ENCODE data around the gene UNC119B.

The UNC119B gene

GRCh38 chr12:120688527-120689071, 21.7 kb upstream of the UNC119B start:
- no peak for DNase-seq

DNA sequence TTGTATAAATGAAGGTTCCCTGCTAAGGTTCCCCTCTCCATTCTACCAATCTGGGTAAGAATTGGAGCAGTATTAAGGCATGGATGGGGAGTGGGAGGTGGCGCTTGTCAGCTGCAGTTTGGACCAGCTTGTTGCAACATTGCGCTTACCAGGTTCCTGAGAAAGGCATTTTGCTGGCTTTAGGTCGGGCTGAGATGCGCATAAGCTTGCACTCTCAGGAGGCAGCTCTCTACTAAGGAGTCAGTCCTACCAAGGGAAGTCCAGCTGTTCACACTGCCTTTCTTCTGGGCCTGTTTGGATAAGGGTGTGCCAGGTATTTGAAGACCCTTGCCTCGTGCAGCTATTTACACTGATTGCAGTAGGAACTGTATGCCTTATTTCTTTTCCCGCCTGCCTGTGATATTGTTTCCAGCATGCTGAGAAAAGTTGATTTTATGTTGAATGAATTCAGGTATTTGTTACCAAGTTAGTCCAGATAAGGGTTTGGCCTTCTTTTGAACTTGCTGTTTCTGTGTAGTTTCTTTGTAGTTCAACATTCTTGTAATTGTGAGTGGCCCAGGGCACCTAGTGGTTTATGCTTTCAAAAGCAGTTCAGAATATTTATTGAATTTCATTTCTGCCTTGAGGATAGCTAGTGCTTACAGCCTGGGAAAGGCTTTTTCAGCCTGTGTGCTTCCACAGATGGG, 20.7 kb upstream of the UNC119B start:
- DNase-seq = no peak

GRCh38 chr12:120690083-120690450, 20.2 kb upstream of the UNC119B start:
- DNase-seq = no peak

GRCh38 chr12:120690978-120691377, 19.3 kb upstream of the UNC119B start:
- no peak for DNase-seq

DNA sequence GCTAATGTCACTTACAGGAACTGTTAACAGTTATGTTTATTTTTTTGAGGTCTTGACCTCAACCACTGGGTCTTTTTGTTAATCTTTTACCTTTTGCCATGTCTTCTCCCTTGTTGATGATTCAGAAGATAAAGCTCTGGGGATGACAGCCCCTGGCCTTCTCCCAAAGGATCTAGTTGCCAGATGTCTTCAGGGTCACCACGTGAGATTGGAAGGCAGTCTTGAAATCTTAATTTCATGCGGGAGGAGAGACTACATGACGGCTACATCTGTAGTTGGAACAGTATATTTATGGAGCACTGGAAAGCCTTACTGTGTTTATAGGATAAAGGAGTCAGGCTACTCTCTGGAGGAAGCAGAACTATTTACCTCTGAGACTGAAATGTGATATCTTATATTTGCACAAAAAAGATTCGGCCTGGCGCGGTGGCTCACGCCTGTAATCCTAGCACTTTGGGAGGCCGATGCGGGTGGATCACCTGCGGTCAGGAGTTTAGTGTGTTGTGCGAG, 17.7 kb upstream of the UNC119B start:
- DNase-seq = no peak

GRCh38 chr12:120693848-120694247, 16.4 kb upstream of the UNC119B start:
- no peak for DNase-seq

- DNase-seq = no peak
Measured at GRCh38 chr12:120696626-120697025, 13.6 kb upstream of the UNC119B start.

DNA sequence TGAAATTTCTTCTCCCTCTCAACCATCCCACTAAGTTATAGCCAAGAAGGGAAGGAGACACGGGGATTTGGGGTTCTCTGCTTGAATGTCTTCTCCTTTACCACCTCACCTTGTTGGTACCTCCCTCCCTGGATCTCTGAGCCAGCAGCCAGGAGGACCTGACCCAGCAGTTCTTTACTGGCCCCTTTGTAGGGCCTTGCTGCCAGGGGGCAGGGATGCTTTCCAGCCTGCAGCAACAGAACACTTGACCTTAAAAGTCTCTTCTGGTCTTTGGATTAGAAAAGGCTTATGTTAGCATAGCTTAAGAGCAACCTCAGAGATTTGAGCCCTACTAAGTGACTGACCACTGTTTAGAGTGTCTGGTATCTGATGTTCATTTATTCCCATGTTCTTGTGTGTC, 12.9 kb upstream of the UNC119B start:
- DNase-seq = no peak

- no peak for DNase-seq
Measured at GRCh38 chr12:120698665-120699064, 11.6 kb upstream of the UNC119B start.

DNA sequence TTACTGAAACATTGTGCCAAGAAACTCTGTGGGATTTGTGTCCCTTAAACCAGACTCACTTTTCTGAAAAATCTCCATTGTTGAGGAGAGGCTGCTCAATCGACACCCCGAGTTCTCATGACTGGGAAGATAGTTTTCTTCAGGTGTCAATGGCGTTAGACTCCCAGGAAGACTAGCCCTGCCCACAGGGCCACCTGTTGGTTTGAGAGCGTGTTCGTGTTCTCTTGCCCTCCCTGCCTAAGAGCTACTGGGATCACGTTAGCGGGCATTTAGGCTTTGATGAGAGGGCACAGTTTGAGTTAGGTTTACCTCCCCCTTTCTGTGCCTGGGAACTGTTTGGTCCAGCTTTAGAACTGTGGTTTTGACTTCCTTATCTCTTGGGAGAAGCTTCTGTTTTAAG, 10.7 kb upstream of the UNC119B start:
- DNase-seq = no peak

GRCh38 chr12:120700886-120701285, 9.4 kb upstream of the UNC119B start:
- no peak for DNase-seq

GRCh38 chr12:120702637-120703036, 7.6 kb upstream of the UNC119B start:
- no peak for DNase-seq

DNA sequence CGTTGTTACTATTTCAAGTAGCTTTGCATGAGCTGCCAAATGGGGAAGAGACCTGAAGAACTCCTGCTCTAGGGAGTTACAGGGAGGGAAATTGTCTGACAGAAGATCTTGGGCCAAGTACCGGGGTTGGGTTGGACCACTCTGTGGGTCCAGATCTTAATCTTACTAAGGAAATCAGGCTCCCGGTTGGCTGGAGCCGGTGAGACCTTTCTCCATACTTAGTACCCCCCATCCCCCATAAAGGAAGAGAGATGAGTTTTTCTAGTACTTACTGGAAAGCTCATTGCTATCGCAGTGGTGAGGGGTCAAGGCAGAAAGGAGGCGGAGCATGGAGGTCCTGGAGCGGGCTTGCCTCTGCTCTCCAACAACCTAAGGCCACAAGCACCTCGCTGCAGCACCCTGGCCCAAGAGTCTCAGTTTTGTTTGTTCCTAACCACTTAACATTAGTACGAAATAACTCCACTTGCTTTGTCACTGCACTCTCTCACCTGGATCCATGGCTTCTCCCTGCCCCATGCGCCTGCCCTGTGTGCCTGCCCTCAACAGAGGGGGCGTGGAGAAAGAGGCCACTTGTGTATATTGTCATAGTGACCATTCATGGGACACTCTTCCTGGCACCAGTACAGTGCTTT, 6.8 kb upstream of the UNC119B start:
- no peak for DNase-seq

GRCh38 chr12:120705618-120706017, 4.6 kb upstream of the UNC119B start:
- no peak for DNase-seq

DNA sequence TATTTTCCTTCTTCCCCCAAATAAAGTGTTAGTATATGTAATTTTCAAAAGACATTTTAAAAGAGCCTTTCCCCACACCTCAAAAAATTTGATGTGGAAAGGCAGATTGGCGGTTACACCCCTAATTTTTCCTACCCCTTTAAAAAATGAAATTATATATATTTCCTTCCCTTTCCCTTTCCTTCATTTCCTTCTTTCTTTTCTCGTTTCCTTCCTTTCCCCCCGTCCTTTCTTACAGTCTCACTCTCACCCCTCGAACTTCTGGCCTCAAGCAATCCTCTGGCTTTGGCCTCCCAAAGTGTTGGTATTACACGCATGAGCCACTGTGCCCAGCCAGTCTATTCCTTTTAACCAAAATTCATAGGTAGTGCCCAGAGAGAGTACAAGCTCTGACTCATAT, 4.2 kb upstream of the UNC119B start:
- no peak for DNase-seq

DNA sequence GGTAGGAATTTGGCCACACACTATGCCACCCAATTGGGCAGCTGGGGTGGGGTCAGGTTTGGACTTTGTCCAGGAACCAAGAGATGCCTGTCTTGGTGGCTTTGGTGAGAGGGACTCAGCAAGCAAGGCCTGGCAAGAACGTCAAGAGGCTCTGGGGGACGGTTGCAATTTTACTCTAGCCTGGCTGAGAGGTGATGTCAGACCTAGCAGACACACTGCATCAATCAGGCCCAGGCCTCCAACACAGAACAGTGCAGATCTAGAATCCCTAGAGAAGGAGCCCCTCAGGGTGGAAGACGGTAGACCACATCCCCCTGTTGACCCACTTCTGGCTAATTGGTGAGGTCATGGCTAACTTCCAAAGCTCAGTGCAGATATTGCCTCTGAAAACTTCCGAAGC, 1.6 kb upstream of the UNC119B start:
- DNase-seq = no peak

- DNase-seq = no peak
Measured at GRCh38 chr12:120710805-120711296, 593 bp downstream of the UNC119B start.

DNA sequence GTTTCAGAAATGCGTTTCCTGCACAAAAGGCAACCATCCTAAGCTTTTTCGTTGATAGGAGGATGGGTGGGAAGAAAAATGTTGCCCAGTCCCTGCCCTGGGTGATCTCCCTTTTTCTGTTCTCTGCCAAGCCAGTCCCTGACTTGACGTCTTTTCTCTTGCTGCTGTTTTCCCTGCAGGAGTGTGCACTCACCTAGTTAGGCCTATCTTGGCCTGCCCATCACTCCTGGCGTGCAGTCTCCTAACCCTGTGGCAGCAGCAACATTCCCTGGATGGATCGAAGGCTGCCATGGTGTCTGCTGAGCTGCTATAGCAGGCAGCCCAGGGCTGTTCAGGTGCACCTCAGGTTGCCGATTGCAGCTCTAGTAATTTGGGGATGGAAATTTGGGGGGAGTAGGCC, 1.2 kb downstream of the UNC119B start:
- DNase-seq = no peak

DNA sequence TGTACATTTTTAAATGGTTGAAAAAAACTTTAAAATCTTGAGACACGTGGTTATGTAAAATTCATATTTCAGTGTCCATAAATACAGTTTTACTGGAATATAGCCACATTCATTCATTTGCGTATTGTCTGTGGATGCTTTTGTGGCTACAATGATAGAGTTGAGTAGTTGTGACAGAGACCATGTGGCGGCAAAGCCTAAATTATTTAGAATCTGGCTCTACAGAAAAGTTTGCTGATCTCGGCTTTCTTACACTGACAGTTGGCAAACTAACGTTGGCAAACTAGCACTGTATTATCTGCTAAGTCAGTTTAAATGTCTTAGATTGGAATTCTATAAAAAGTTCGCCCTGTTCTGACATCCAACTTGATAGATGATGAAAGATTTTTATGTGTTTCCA, 2.4 kb downstream of the UNC119B start:
- DNase-seq = no peak

DNA sequence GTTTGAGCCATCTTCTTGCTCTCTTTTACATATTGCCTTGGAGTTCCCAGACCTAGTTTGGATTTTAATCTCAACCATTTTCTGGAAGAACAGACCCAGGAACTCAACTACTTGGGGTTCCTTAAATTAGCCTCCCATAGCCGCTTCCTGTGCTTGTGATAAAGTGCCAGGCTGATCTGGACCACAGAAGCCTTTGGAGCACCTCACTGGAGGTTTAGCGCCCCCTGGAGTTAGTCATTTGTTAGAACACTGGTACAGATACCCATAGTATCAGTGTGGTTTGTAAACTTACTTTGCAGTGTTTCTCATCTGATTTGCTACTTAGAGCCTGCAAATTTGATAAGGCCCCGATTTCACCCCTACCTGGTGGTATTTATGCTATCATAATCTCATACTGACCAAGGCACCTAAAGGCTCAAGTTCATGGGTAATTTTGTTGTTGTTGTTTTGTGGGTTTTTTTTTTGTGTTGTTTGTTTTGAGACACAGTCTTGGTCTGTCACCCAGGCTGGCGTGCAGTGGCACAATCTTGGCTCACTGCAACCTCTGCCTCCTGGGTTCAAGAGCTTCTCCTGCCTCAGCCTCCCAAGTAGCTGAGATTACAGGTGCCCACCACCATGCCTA, 3.7 kb downstream of the UNC119B start:
- DNase-seq = peak; percentile 62

DNA sequence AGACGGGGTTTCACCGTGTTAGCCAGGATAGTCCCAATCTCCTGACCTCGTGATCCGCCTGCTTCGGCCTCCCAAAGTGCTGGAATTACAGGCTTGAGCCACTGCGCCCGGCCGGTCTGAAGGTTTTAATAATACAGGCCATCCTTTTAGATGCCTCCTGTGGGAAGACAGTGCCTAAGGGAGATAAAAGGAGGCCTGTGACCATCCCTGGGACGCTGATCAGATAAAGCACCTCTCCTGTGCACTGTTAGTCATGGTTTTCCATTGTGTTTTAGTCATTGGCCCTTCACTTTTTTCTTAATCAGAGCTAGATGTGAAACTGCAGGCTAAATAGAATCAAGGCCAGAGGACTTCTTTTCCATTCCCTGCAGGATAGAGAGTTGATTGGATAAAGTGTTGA, 7.8 kb downstream of the UNC119B start:
- no peak for DNase-seq

DNA sequence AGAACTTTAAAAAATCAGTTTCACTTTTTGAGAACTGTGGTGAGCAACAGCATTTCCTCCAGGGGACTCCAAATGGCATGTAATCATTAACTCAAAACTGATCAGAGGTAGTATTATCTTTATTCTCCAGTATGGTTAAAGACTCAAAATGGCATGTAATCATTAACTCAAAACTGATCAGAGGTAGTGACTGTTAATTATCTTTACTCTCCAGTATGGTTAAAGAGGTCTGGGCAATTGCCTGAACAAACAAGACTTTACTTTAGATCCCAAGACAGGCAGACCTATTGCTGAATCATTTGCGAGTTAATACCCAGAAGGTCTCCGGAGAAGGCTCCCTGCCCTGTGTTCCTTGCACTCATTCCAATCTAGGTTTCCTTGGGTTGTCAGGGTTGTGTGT, 8.8 kb downstream of the UNC119B start:
- DNase-seq = no peak

DNA sequence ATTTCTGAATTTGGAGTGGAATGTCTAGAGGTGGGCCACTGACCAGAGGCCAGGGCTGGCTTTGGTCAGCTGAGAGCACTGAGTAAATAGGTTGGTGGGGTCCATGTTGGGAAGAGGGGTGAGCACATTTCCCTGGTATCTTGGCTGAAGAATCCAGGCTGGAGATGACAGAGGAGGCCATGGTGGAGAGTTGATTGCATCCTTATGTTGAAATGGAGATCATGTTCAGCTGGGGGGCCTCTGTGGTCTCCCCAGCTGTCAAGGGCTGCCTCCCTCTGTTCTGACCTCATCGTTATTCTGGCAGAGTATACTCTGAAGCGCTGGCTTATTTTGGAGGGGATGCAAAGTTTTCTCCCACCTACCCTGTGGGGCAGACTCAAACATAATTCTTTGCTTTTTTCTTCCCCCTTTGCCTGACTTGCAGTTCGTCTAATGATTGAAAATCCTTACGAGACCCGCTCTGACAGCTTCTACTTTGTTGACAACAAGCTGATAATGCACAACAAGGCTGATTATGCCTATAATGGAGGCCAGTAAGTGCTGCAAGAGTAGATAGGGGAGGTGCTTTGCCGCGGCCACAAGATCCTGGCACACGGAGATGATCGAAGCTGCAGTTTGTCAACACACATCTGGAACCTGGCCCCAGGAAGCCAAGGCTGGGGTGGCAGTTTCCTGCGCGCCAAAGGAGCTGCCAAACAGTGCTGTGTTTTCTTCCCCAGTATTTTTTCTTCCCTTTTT, 9.4 kb downstream of the UNC119B start:
- DNase-seq = no peak
